Esophagus muscularis mucosa (tissue), 4 donors: ENCODE data around the gene KLRC4. TPM values are rescaled to one million over a fixed set of nuclear protein-coding genes. Genes with fewer than 3 reads are reported as not detected.
"Not testable (repeated sequence)": the region's sequence is repeated elsewhere in the genome, so short reads cannot be mapped to it uniquely, and the experiment has no call there.

Source experiments
- DNase-seq: peaks from one replicate; pipeline ENCODE4 v3.0.0-alpha.2; 2017; ENCODE audit errors: extremely low spot score
- H3K27ac ChIP-seq, 4 donors: fragments of 200-600 bp; sonication (generic); replicated peaks in 1 of 4; 1 replicate in 3 of 4; 2 replicates in 1 of 4; pipeline ENCODE4 v1.5.1; 2016 to 2019; ENCODE audit warnings: mild to moderate bottlenecking in 1 of 4
- H3K27me3 ChIP-seq, 4 donors: fragments of 200-600 bp; sonication (generic); one replicate each; pipeline versions ENCODE4 v1.5.1 to v1.6.0; 2016 to 2019
- H3K36me3 ChIP-seq, 4 donors: fragments of 200-600 bp; sonication (generic); one replicate each; pipeline ENCODE4 v1.5.1; 2016 to 2019
- H3K4me1 ChIP-seq, 4 donors: fragments of 200-600 bp; sonication (generic); one replicate each; pipeline ENCODE4 v1.5.1; 2016 to 2019
- H3K4me3 ChIP-seq, 4 donors: fragments of 200-600 bp; sonication (generic); 1 replicate in 2 of 4; 2 replicates in 2 of 4; pipeline ENCODE4 v1.5.1; 2016 to 2019; ENCODE audit warnings: mild to moderate bottlenecking in 4 of 4, moderate library complexity in 1 of 4
- H3K9me3 ChIP-seq, 4 donors: fragments of 200-600 bp; sonication (generic); 1 replicate in 3 of 4; 2 replicates in 1 of 4; pipeline ENCODE4 v1.5.1; 2016 to 2019
- EP300 ChIP-seq: sonication (generic); formaldehyde crosslinking; IDR thresholded peaks from one replicate; pipeline ENCODE4 v1.6.1; 2017; ENCODE audit warnings: antibody characterized with exemption
- POLR2A ChIP-seq: fragments of 450-650 bp; IDR thresholded peaks from one replicate; pipeline ENCODE4 v1.6.1; 2017; ENCODE audit warnings: antibody characterized with exemption, moderate library complexity, mild to moderate bottlenecking, low read depth
- POLR2AphosphoS5 ChIP-seq, 2 donors: sonication (generic); formaldehyde crosslinking; IDR thresholded peaks; one replicate each; pipeline ENCODE4 v1.6.1; 2017; ENCODE audit warnings: antibody characterized with exemption in 2 of 2
- WGBS: methylation state at CpG from one replicate; pipeline ENCODE4 v1.1.5; 2018; 5-methylcytosine and 5-hydroxymethylcytosine counted together
- intact Hi-C: fragments of 100-400 bp; cut with DNase I; formaldehyde crosslinking; loops from one replicate; pipeline ENCODE4 v1.15.1; 2023
- total RNA-seq, 4 donors: library from RNA; depleted of rRNA; stranded (reverse); fragments of >200 nt; gene quantifications; one replicate each; pipeline versions ENCODE4 v1.1.0 to v1.2.1, GENCODE V29; 2016
- TF ChIP-seq, protein P1 (sequence below), 3 experiments: fragments of 200-600 bp in 2 of 3; fragments of 450-650 bp in 1 of 3; sonication (generic) in 2 of 3; IDR thresholded peaks; one replicate each; pipeline ENCODE4 v1.5.1; 2017 to 2019; ENCODE audit warnings: antibody characterized with exemption in 3 of 3, mild to moderate bottlenecking in 2 of 3, moderate library complexity in 1 of 3

The KLRC4 gene
- total RNA-seq, 4 donors from 2014 or later: 0.83 TPM; not detected in 3

GRCh38 chr12:10392394-10392930 is 17.1 kb downstream of the KLRC4 start:
- TF ChIP-seq EP300 (no peak), POLR2AphosphoS5 (IDR thresholded peaks at IDR 0.05) (no peak), POLR2A (no peak)
- TF ChIP-seq, protein P1, sequence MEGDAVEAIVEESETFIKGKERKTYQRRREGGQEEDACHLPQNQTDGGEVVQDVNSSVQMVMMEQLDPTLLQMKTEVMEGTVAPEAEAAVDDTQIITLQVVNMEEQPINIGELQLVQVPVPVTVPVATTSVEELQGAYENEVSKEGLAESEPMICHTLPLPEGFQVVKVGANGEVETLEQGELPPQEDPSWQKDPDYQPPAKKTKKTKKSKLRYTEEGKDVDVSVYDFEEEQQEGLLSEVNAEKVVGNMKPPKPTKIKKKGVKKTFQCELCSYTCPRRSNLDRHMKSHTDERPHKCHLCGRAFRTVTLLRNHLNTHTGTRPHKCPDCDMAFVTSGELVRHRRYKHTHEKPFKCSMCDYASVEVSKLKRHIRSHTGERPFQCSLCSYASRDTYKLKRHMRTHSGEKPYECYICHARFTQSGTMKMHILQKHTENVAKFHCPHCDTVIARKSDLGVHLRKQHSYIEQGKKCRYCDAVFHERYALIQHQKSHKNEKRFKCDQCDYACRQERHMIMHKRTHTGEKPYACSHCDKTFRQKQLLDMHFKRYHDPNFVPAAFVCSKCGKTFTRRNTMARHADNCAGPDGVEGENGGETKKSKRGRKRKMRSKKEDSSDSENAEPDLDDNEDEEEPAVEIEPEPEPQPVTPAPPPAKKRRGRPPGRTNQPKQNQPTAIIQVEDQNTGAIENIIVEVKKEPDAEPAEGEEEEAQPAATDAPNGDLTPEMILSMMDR (IDR thresholded peaks at IDR 0.05): no peak
- H3K27ac ChIP-seq: peak overlapping the region in 1 of 4 donors; percentile 3
- WGBS: 32% methylated on average over 7 of the region's 7 CpGs

GRCh38 chr12:10390991-10391390 is 18.6 kb downstream of the KLRC4 start:
- H3K4me3 ChIP-seq, intact Hi-C loops, H3K36me3 ChIP-seq, H3K27ac ChIP-seq, DNase-seq, H3K27me3 ChIP-seq, H3K9me3 ChIP-seq: not testable (repeated sequence)
- peaks cover 0 to 20% (median 12%) of the 10 kb centered on the region in 4 donors for H3K4me1 ChIP-seq
- 92% methylated on average over 7 of the region's 7 CpGs for WGBS

More at GRCh38 chr12:10392394-10392930, 17.1 kb downstream of the KLRC4 start:
- DNase-seq: peak; percentile 93
- H3K4me1 ChIP-seq: peaks cover 0 to 23% (median 14%) of the 10 kb centered on the region in 4 donors
- H3K36me3 ChIP-seq: no peaks in the 10 kb centered on the region
- H3K27me3 ChIP-seq: no peaks in the 10 kb centered on the region
- no peaks in the 10 kb centered on the region for H3K9me3 ChIP-seq
- intact Hi-C loops: no loop called here
- H3K4me3 ChIP-seq: no peak overlapping the region

DNA sequence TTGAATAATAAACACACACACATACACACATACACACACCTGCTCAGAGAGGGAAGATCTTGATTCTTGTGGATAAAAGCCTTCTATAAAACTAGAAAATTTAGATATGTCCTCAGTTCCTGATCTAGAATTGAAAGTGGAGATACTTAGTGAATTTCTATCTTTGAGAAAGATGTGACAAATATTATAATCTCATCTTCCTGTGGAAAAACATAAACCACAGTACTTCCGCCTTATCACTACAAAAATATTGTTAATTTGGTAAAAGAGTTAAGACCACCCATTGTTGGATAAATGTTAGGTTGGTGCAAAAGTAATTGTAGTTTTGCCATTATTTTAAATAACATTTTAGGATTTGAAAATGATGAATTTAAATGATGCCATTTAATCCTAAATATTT is 19.7 kb downstream of the KLRC4 start, which contains the start of gene KLRK1:
KLRK1 (minus strand) TSS at position 138 of the 400 bp plus-strand sequence. CDS start 1,231 bp downstream, outside the sequence.
- no peaks in the 10 kb centered on the region for H3K9me3 ChIP-seq
- no peak within 1 kb of the TSS for H3K4me3 ChIP-seq
- H3K36me3 ChIP-seq: no peaks in the 10 kb centered on the region
- intact Hi-C loops: no loop called here
- H3K27me3 ChIP-seq: no peaks in the 10 kb centered on the region
- peaks cover 0 to 10% (median 4%) of the 10 kb centered on the region in 4 donors for H3K4me1 ChIP-seq
- DNase-seq: no peak
- no peak for TF ChIP-seq EP300
- TF ChIP-seq POLR2A: no peak
- H3K27ac ChIP-seq: no peak within 1 kb of the TSS
- 85% methylated on average over 1 of the region's 1 CpG for WGBS

- Histone ChIP-seq H3K4me3 (no peak overlapping the region), H3K36me3 (no peaks in the 10 kb centered on the region), H3K9me3 (no peaks in the 10 kb centered on the region), H3K4me1 (peaks cover 0 to 10% (median 4%) of the 10 kb centered on the region in 4 donors), H3K27ac (no peak overlapping the region), H3K27me3 (no peaks in the 10 kb centered on the region)
- WGBS: 68% methylated on average over 9 of the region's 9 CpGs
- intact Hi-C loops: no loop called here
- no peak for DNase-seq
- TF ChIP-seq POLR2A (no peak), EP300 (no peak), POLR2AphosphoS5 (IDR thresholded peaks at IDR 0.05) (no peak)
- TF ChIP-seq, protein P1 (IDR thresholded peaks at IDR 0.05): no peak
These were observed 20.7 kb downstream of the KLRC4 start for GRCh38 chr12:10388624-10389413.

DNA sequence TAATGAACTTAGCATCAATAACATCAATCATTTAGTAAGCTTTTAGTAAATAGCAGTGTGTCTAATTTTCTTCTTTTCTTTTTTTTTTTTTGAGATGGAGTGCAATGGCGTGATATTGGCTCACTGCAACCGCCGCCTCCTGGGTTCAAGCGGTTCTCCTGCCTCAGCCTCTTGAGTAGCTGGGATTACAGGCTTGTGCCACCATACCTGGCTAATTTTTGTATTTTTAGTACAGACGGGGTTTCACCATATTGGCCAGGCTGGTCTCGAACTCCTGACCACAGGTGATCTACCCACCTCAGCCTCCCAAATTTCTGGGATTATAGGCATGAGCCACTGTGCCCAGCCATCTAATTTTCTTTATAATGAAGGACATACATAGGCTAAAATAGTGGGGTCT is 22.1 kb downstream of the KLRC4 start:
- intact Hi-C loops, DNase-seq, H3K9me3 ChIP-seq, H3K27me3 ChIP-seq, H3K27ac ChIP-seq, H3K36me3 ChIP-seq, H3K4me3 ChIP-seq, H3K4me1 ChIP-seq: not testable (repeated sequence)
- 90% methylated on average over 6 of the region's 6 CpGs for WGBS

DNA sequence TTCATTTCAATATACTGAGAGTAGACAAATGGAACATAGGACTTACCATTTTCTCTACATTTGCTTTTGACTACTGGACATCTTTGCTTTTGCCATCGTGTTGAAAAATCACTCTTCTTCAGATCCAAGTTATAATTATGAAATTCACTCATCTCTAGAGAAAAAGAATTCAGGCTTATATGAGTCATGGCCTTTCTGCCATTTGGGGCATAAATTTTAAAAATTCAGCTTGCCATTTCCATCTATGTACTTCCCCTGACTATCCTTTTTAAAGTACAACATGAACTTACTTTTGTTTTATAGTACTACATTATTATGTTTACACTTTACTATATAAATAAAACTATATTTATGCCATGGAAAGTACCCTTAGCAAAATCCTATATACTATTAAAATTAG is 22.7 kb downstream of the KLRC4 start:
- WGBS: 47% methylated on average over 1 of the region's 1 CpG

More for the DNA sequence above, 22.7 kb downstream of the KLRC4 start:
- Histone ChIP-seq H3K27me3 (no peaks in the 10 kb centered on the region), H3K4me3 (no peak overlapping the region), H3K36me3 (no peaks in the 10 kb centered on the region), H3K9me3 (no peaks in the 10 kb centered on the region), H3K27ac (no peak overlapping the region), H3K4me1 (peaks cover 0 to 2% (median 0%) of the 10 kb centered on the region in 4 donors)
- no peak for DNase-seq
- TF ChIP-seq, protein P1 (IDR thresholded peaks at IDR 0.05): no peak
- TF ChIP-seq POLR2AphosphoS5 (IDR thresholded peaks at IDR 0.05): no peak
- no peak for TF ChIP-seq EP300
- TF ChIP-seq POLR2A: no peak
- intact Hi-C loops: no loop called here
